Measurements from ENCODE around the gene CFAP97D2. TPM values are rescaled to one million over a fixed set of nuclear protein-coding genes. Genes with fewer than 3 reads are reported as not detected.

CFAP97D2 gene
- total and polyA plus RNA-seq, 2 experiments from 2014 or later = not detected

DNA sequence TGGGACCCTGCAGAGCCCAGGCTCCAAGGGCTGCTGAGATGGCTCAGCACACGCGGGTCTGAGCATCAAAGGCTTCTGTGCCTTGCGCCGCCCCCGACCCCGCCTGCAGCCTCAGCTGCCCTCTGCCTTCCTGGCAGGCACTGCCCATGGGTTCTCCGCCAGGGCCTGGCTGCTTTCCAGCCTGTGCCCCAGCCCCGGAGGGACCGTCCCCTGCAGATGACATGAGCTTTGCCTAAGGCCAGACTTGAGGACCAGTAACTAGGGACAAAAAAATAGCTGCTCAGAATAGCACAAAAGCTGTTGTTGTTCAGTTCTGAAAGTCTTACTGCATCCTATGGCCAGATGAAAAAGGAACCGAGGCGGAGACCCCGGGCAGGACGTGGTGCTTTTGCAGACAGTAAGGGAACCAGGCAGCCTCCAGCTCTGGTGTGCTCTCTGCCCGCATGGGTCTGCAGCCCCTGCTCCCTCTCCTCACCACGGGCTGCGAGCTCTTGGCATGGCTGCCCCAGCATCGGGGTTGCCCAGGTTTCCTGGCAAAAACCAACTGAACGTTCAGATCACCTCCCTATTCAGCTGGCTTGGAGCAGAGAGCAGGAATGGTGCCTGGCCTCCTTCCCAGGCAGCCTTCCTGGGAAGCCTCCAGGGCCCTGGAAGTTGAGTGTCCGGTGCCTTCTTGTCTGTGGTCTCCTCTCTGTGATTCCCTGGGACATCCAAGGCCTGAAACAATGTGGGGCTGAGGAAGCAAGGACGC, 12.5 kb upstream of the CFAP97D2 start:
- Histone ChIP-seq H3K36me3 (no peaks in the 10 kb centered on the region), H3K9me3 (ENCODE audit: low read depth) (no peaks in the 10 kb centered on the region), H3K4me1 (ENCODE audit: low read depth) (no peaks in the 10 kb centered on the region), H3K27me3 (no peaks in the 10 kb centered on the region), H3K4me3 (no peak overlapping the region), H3K27ac (no peak overlapping the region)
- TF ChIP-seq, protein P1, sequence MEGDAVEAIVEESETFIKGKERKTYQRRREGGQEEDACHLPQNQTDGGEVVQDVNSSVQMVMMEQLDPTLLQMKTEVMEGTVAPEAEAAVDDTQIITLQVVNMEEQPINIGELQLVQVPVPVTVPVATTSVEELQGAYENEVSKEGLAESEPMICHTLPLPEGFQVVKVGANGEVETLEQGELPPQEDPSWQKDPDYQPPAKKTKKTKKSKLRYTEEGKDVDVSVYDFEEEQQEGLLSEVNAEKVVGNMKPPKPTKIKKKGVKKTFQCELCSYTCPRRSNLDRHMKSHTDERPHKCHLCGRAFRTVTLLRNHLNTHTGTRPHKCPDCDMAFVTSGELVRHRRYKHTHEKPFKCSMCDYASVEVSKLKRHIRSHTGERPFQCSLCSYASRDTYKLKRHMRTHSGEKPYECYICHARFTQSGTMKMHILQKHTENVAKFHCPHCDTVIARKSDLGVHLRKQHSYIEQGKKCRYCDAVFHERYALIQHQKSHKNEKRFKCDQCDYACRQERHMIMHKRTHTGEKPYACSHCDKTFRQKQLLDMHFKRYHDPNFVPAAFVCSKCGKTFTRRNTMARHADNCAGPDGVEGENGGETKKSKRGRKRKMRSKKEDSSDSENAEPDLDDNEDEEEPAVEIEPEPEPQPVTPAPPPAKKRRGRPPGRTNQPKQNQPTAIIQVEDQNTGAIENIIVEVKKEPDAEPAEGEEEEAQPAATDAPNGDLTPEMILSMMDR (IDR thresholded peaks at IDR 0.05; ENCODE audit: low read depth, low read length) = no peak
- DNase-seq (ENCODE audit: low read depth in 1 of 2, low spot score in 1 of 2) = no peak

DNA sequence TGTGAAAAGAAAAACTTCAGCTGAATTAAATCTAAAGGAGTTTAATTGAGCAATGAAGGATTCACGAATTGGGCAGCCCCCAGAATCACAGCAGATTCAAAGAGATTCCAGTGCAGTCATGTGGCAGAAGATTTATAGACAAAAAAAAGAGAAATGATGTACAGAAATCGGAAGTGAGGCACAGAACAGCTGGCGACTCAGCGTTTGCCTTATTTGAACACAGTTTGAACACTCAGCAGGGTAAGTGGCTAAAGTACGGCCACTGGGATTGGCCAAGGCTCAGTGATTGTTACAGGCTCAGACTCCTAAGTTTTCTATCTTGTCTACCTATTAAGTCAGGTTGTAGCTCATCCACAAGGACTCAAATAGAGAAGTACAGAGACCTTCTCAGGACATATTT, 11.6 kb upstream of the CFAP97D2 start:
- H3K9me3 ChIP-seq (ENCODE audit: low read depth) = no peaks in the 10 kb centered on the region
- H3K4me1 ChIP-seq (ENCODE audit: low read depth) = no peaks in the 10 kb centered on the region
- no peak for DNase-seq (ENCODE audit: low read depth in 1 of 2, low spot score in 1 of 2)
- H3K27me3 ChIP-seq = no peaks in the 10 kb centered on the region
- no peak overlapping the region for H3K4me3 ChIP-seq
- no peak overlapping the region for H3K27ac ChIP-seq
- TF ChIP-seq, protein P1 (IDR thresholded peaks at IDR 0.05; ENCODE audit: low read depth, low read length) = no peak
- no peaks in the 10 kb centered on the region for H3K36me3 ChIP-seq

DNA sequence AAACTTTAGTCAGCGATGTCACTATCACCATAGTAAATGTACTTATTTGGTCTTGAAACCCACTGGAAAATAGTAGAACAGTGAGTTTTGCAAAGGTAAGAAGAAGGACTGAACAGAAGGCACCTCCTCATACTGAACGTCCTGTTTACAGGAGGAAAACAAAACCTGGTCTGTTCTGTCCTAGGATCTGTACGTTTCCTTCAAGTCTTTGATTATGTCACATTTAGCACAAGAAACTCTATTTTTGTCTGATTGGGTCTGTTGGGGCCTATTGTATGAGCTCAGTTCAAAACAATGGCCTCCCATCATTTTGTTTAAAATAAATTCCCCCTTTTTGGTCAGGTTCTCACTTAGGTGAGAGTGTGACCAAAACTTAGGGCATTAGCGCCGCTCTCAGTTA, 11.2 kb upstream of the CFAP97D2 start:
- Histone ChIP-seq H3K4me3 (no peak overlapping the region), H3K27me3 (no peaks in the 10 kb centered on the region), H3K27ac (no peak overlapping the region), H3K4me1 (ENCODE audit: low read depth) (no peaks in the 10 kb centered on the region), H3K36me3 (no peaks in the 10 kb centered on the region), H3K9me3 (ENCODE audit: low read depth) (no peaks in the 10 kb centered on the region)
- TF ChIP-seq, protein P1 (IDR thresholded peaks at IDR 0.05; ENCODE audit: low read depth, low read length) = no peak
- no peak for DNase-seq (ENCODE audit: low read depth in 1 of 2, low spot score in 1 of 2)

DNA sequence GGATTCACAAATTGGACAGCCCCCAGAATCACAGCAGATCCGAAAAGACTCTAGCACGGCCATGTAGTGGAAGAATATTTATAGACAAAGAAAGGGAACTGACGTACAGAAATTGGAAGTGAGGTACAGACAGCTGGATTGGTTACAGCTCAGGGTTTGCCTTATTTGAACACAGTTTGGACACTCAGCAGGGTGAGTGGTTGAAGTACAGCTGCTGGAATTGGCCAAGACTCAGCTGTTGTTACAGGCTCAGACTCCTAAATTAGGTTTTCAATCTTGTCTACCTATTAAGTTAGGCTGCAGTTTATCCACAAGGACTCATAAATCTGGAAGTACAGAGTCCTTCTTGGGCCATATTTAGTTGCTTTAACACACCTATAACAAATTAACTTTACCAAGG, 5.8 kb upstream of the CFAP97D2 start:
- H3K27ac ChIP-seq = no peak overlapping the region
- no peak for DNase-seq (ENCODE audit: low read depth in 1 of 2, low spot score in 1 of 2)
- H3K9me3 ChIP-seq (ENCODE audit: low read depth) = no peaks in the 10 kb centered on the region
- no peaks in the 10 kb centered on the region for H3K4me1 ChIP-seq (ENCODE audit: low read depth)
- H3K4me3 ChIP-seq = no peak overlapping the region
- no peaks in the 10 kb centered on the region for H3K27me3 ChIP-seq
- H3K36me3 ChIP-seq = no peaks in the 10 kb centered on the region
- TF ChIP-seq, protein P1 (IDR thresholded peaks at IDR 0.05; ENCODE audit: low read depth, low read length) = no peak

DNA sequence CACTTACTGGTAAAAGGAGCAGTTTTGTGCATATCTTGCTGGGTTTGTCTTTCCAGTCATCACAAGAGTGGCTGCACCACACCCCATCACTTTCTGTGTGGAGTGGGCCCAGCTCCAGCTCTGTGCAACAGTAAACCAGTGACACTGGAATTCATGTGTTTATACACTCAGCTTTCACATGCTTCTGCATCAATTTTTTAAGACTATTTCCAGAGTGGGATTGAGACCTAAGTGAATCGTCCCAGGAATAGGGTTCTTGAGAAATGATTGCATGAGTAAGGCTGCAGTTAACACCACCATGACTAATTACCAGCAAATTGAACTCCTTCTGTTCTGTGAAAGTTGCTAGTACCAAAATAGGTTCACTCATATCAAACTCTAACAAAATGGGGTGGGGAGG, 5.3 kb upstream of the CFAP97D2 start:
- DNase-seq (ENCODE audit: low read depth in 1 of 2, low spot score in 1 of 2) = no peak

More for the DNA sequence above, 5.3 kb upstream of the CFAP97D2 start:
- no peaks in the 10 kb centered on the region for H3K36me3 ChIP-seq
- no peak overlapping the region for H3K27ac ChIP-seq
- H3K27me3 ChIP-seq = no peaks in the 10 kb centered on the region
- H3K9me3 ChIP-seq (ENCODE audit: low read depth) = no peaks in the 10 kb centered on the region
- TF ChIP-seq, protein P1 (IDR thresholded peaks at IDR 0.05; ENCODE audit: low read depth, low read length) = no peak
- H3K4me1 ChIP-seq (ENCODE audit: low read depth) = no peaks in the 10 kb centered on the region
- H3K4me3 ChIP-seq = no peak overlapping the region
